ENCODE results near the gene AOPEP.

AOPEP gene

GRCh38 chr9:94933511-94933828 lies 207.0 kb downstream of the AOPEP start:
- no peak for TF ChIP-seq CREB1 (IDR thresholded peaks at IDR 0.05; ENCODE audit: low read depth)
- TF ChIP-seq TAF1 (IDR thresholded peaks at IDR 0.05; ENCODE audit: low read depth) = no peak
- no peak for TF ChIP-seq EGR1 (IDR thresholded peaks at IDR 0.05)
- TF ChIP-seq MAX (IDR thresholded peaks at IDR 0.05) = no peak
- no peak for TF ChIP-seq RAD21 (IDR thresholded peaks at IDR 0.05; ENCODE audit: low read depth)

GRCh38 chr9:94934816-94935328 lies 208.4 kb downstream of the AOPEP start:
- TF ChIP-seq ZBTB7A (IDR thresholded peaks at IDR 0.05; ENCODE audit: low read depth) = no peak
- no peak for TF ChIP-seq TAF1 (IDR thresholded peaks at IDR 0.05; ENCODE audit: low read depth)
- no peak for TF ChIP-seq EGR1 (IDR thresholded peaks at IDR 0.05)
- TF ChIP-seq REST (IDR thresholded peaks at IDR 0.05; ENCODE audit: low read depth) = no peak
- TF ChIP-seq TEAD4 (IDR thresholded peaks at IDR 0.05) = no peak

GRCh38 chr9:94935396-94935795 lies 208.9 kb downstream of the AOPEP start:
- no peak for TF ChIP-seq TAF1 (IDR thresholded peaks at IDR 0.05; ENCODE audit: low read depth)
- TF ChIP-seq EP300 (IDR thresholded peaks at IDR 0.05; ENCODE audit: borderline replicate concordance) = no peak
- TF ChIP-seq FOXM1 (IDR thresholded peaks at IDR 0.05; ENCODE audit: borderline replicate concordance, low read depth) = no peak
- TF ChIP-seq NFIC (IDR thresholded peaks at IDR 0.05) = no peak
- TF ChIP-seq USF1 (IDR thresholded peaks at IDR 0.05) = no peak
- TF ChIP-seq REST (IDR thresholded peaks at IDR 0.05; ENCODE audit: low read depth) = no peak
- no peak for TF ChIP-seq CEBPB (IDR thresholded peaks at IDR 0.05)
- TF ChIP-seq CREB1 (IDR thresholded peaks at IDR 0.05; ENCODE audit: low read depth) = no peak
- no peak for TF ChIP-seq YY1 (IDR thresholded peaks at IDR 0.05; ENCODE audit: low read depth)
- TF ChIP-seq MAX (IDR thresholded peaks at IDR 0.05) = no peak
- no peak for TF ChIP-seq TEAD4 (IDR thresholded peaks at IDR 0.05)
- TF ChIP-seq TCF12 (IDR thresholded peaks at IDR 0.05; ENCODE audit: low read depth) = no peak
- TF ChIP-seq RAD21 (IDR thresholded peaks at IDR 0.05; ENCODE audit: low read depth) = no peak
- TF ChIP-seq EGR1 (IDR thresholded peaks at IDR 0.05) = no peak
- TF ChIP-seq ZBTB7A (IDR thresholded peaks at IDR 0.05; ENCODE audit: low read depth) = no peak

- TF ChIP-seq USF1 (IDR thresholded peaks at IDR 0.05) = no peak
- TF ChIP-seq TEAD4 (IDR thresholded peaks at IDR 0.05) = no peak
- TF ChIP-seq CEBPB (IDR thresholded peaks at IDR 0.05) = no peak
- no peak for TF ChIP-seq EGR1 (IDR thresholded peaks at IDR 0.05)
- TF ChIP-seq EP300 (IDR thresholded peaks at IDR 0.05; ENCODE audit: borderline replicate concordance) = no peak
- TF ChIP-seq NFIC (IDR thresholded peaks at IDR 0.05) = no peak
- no peak for TF ChIP-seq YY1 (IDR thresholded peaks at IDR 0.05; ENCODE audit: low read depth)
- no peak for TF ChIP-seq TCF12 (IDR thresholded peaks at IDR 0.05; ENCODE audit: low read depth)
- no peak for TF ChIP-seq MAX (IDR thresholded peaks at IDR 0.05)
- no peak for TF ChIP-seq TAF1 (IDR thresholded peaks at IDR 0.05; ENCODE audit: low read depth)
- TF ChIP-seq CREB1 (IDR thresholded peaks at IDR 0.05; ENCODE audit: low read depth) = no peak
- TF ChIP-seq FOXM1 (IDR thresholded peaks at IDR 0.05; ENCODE audit: borderline replicate concordance, low read depth) = no peak
These were observed 209.9 kb downstream of the AOPEP start for GRCh38 chr9:94936419-94936818.

GRCh38 chr9:94937214-94937903 lies 210.9 kb downstream of the AOPEP start:
- TF ChIP-seq MAX (IDR thresholded peaks at IDR 0.05) (no peak), TCF12 (IDR thresholded peaks at IDR 0.05; ENCODE audit: low read depth) (no peak), NFIC (IDR thresholded peaks at IDR 0.05) (no peak), YY1 (IDR thresholded peaks at IDR 0.05; ENCODE audit: low read depth) (no peak), ZBTB7A (IDR thresholded peaks at IDR 0.05; ENCODE audit: low read depth) (no peak), CEBPB (IDR thresholded peaks at IDR 0.05) (no peak), TEAD4 (IDR thresholded peaks at IDR 0.05) (no peak), REST (IDR thresholded peaks at IDR 0.05; ENCODE audit: low read depth) (no peak)
